ENCODE results near the gene GRIN2A.

- TF ChIP-seq CTCF (IDR thresholded peaks at IDR 0.05) (no peak), POLR2A (IDR thresholded peaks at IDR 0.05) (no peak)
Measured at GRCh38 chr16:9971907-9972306, 210.3 kb downstream of the GRIN2A start.
